Measurements from ENCODE around the gene C9orf85.

- no peak for TF ChIP-seq POLR2AphosphoS5 (IDR thresholded peaks at IDR 0.05; ENCODE audit: low read depth, low read length)
- TF ChIP-seq POLR2A (IDR thresholded peaks at IDR 0.05; ENCODE audit: low read depth, low read length): no peak
- TF ChIP-seq TAF1 (IDR thresholded peaks at IDR 0.05; ENCODE audit: borderline replicate concordance, low read depth, low read length): no peak
These were observed 9.5 kb upstream of the C9orf85 start for GRCh38 chr9:71901695-71902597.
